ENCODE results near the gene AMBRA1. TPM values are rescaled to one million over a fixed set of nuclear protein-coding genes. Genes with fewer than 3 reads are reported as not detected.

AMBRA1 gene
- total RNA-seq, 2 experiments from 2014 or later: 24.6 to 30.7 TPM

GRCh38 chr11:46554213-46555147 is 39.3 kb downstream of the AMBRA1 start:
- Histone ChIP-seq H3K4me2 (ENCODE audit: low read length) (no peak overlapping the region), H3K9me2 (ENCODE audit: insufficient read depth, low read length) (no peaks in the 10 kb centered on the region), H3K79me2 (ENCODE audit: insufficient read depth, low read depth, low read length) (peaks cover 34% of the 10 kb centered on the region; the same call in 1 of the 2 replicates), H3K27ac (ENCODE audit: low read depth, low read length, poor library complexity, severe bottlenecking) (no peak overlapping the region), H3K36me3 (ENCODE audit: insufficient read depth, low read length) (no peaks in the 10 kb centered on the region), H3K4me1 (ENCODE audit: insufficient read depth, low read length, poor library complexity, severe bottlenecking) (no peaks in the 10 kb centered on the region), H4K20me1 (ENCODE audit: insufficient read depth, low read length) (peaks cover 10% of the 10 kb centered on the region; the same call in 1 of the 2 replicates), H3K4me3 (ENCODE audit: low read depth, low read length, poor library complexity, severe bottlenecking) (no peak overlapping the region), H2AFZ (ENCODE audit: low read length) (no peak overlapping the region), H3K9me3 (ENCODE audit: low read length) (no peaks in the 10 kb centered on the region)
- no peak for TF ChIP-seq EZH2phosphoT487 (IDR thresholded peaks at IDR 0.05; ENCODE audit: borderline replicate concordance, low read depth, low read length)
- TF ChIP-seq, protein P1, sequence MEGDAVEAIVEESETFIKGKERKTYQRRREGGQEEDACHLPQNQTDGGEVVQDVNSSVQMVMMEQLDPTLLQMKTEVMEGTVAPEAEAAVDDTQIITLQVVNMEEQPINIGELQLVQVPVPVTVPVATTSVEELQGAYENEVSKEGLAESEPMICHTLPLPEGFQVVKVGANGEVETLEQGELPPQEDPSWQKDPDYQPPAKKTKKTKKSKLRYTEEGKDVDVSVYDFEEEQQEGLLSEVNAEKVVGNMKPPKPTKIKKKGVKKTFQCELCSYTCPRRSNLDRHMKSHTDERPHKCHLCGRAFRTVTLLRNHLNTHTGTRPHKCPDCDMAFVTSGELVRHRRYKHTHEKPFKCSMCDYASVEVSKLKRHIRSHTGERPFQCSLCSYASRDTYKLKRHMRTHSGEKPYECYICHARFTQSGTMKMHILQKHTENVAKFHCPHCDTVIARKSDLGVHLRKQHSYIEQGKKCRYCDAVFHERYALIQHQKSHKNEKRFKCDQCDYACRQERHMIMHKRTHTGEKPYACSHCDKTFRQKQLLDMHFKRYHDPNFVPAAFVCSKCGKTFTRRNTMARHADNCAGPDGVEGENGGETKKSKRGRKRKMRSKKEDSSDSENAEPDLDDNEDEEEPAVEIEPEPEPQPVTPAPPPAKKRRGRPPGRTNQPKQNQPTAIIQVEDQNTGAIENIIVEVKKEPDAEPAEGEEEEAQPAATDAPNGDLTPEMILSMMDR (conservative IDR thresholded peaks at IDR 0.05; ENCODE audit: low read length): no peak
- BruUV-seq (replicated peaks): no TSS peak
- DNase-seq (ENCODE audit: low spot score): no peak
- POLR2A ChIA-PET: interaction anchor here (0.6 kb wide), 1 partner anchor 25 kb away, joined by 3 read pairs; no protein-coding TSS in a partner anchor
- intact Hi-C loops (cut with micrococcal nuclease; ENCODE audit: unreplicated experiment): no loop called here
- CTCF ChIA-PET (ENCODE audit: unreplicated experiment): no interaction called here

- H4K20me1 ChIP-seq (ENCODE audit: insufficient read depth, low read length): peaks cover 10% of the 10 kb centered on the region; the same call in 1 of the 2 replicates
- H3K27ac ChIP-seq (ENCODE audit: low read depth, low read length, poor library complexity, severe bottlenecking): no peak overlapping the region
- H3K4me3 ChIP-seq (ENCODE audit: low read depth, low read length, poor library complexity, severe bottlenecking): no peak overlapping the region
- TF ChIP-seq EZH2phosphoT487 (IDR thresholded peaks at IDR 0.05; ENCODE audit: borderline replicate concordance, low read depth, low read length): no peak
- TF ChIP-seq, protein P1 (conservative IDR thresholded peaks at IDR 0.05; ENCODE audit: low read length): no peak
- no peak overlapping the region for H2AFZ ChIP-seq (ENCODE audit: low read length)
- no peak for DNase-seq (ENCODE audit: low spot score)
- no peaks in the 10 kb centered on the region for H3K4me1 ChIP-seq (ENCODE audit: insufficient read depth, low read length, poor library complexity, severe bottlenecking)
- CTCF ChIA-PET (ENCODE audit: unreplicated experiment): no interaction called here
- H3K4me2 ChIP-seq (ENCODE audit: low read length): no peak overlapping the region
- H3K9me2 ChIP-seq (ENCODE audit: insufficient read depth, low read length): no peaks in the 10 kb centered on the region
- H3K9me3 ChIP-seq (ENCODE audit: low read length): no peaks in the 10 kb centered on the region
- H3K79me2 ChIP-seq (ENCODE audit: insufficient read depth, low read depth, low read length): peaks cover 32% of the 10 kb centered on the region; the same call in 1 of the 2 replicates
- intact Hi-C loops (cut with micrococcal nuclease; ENCODE audit: unreplicated experiment): no loop called here
- H3K36me3 ChIP-seq (ENCODE audit: insufficient read depth, low read length): no peaks in the 10 kb centered on the region
- BruUV-seq (replicated peaks): no TSS peak
- POLR2A ChIA-PET: no interaction called here
These were observed 40.0 kb downstream of the AMBRA1 start for GRCh38 chr11:46553814-46554212.

GRCh38 chr11:46551261-46551660 is 42.6 kb downstream of the AMBRA1 start:
- CTCF ChIA-PET (ENCODE audit: unreplicated experiment): no interaction called here
- Histone ChIP-seq H3K9me3 (ENCODE audit: low read length) (no peaks in the 10 kb centered on the region), H3K4me3 (ENCODE audit: low read depth, low read length, poor library complexity, severe bottlenecking) (no peak overlapping the region), H3K27ac (ENCODE audit: low read depth, low read length, poor library complexity, severe bottlenecking) (no peak overlapping the region), H2AFZ (ENCODE audit: low read length) (no peak overlapping the region), H3K79me2 (ENCODE audit: insufficient read depth, low read depth, low read length) (peaks cover 24% of the 10 kb centered on the region; the same call in 1 of the 2 replicates), H3K4me2 (ENCODE audit: low read length) (no peak overlapping the region), H3K36me3 (ENCODE audit: insufficient read depth, low read length) (peaks cover 19% of the 10 kb centered on the region), H3K9me2 (ENCODE audit: insufficient read depth, low read length) (no peaks in the 10 kb centered on the region), H3K4me1 (ENCODE audit: insufficient read depth, low read length, poor library complexity, severe bottlenecking) (no peaks in the 10 kb centered on the region), H4K20me1 (ENCODE audit: insufficient read depth, low read length) (peaks cover 10% of the 10 kb centered on the region; the same call in 1 of the 2 replicates)
- no TSS peak for BruUV-seq (replicated peaks)
- TF ChIP-seq, protein P1 (conservative IDR thresholded peaks at IDR 0.05; ENCODE audit: low read length): no peak
- no peak for TF ChIP-seq EZH2phosphoT487 (IDR thresholded peaks at IDR 0.05; ENCODE audit: borderline replicate concordance, low read depth, low read length)
- no peak for DNase-seq (ENCODE audit: low spot score)
- POLR2A ChIA-PET: interaction anchor here (0.7 kb wide), 2 partner anchors 19 to 146 kb away, joined by 3 read pairs; no protein-coding TSS in a partner anchor
- intact Hi-C loops (cut with micrococcal nuclease; ENCODE audit: unreplicated experiment): no loop called here
